EH (cell line): ENCODE measurements around the gene CDKN1C.

Experiments
- DNase-seq: peaks from one replicate; pipeline ENCODE4 v3.0.0-alpha.2; 2015; ENCODE audit warnings: low read depth

CDKN1C gene

GRCh38 chr11:2869561-2870427 lies 15.8 kb downstream of the CDKN1C start:
- no peak for DNase-seq

GRCh38 chr11:2869134-2869526 lies 16.4 kb downstream of the CDKN1C start:
- DNase-seq: no peak

GRCh38 chr11:2868506-2869133 lies 17.0 kb downstream of the CDKN1C start:
- no peak for DNase-seq

- no peak for DNase-seq
Observed at GRCh38 chr11:2867722-2868505, 17.7 kb downstream of the CDKN1C start.

- DNase-seq: no peak
Observed at GRCh38 chr11:2867142-2867541, 18.4 kb downstream of the CDKN1C start.

- no peak for DNase-seq
Observed at GRCh38 chr11:2865922-2866577, 19.5 kb downstream of the CDKN1C start.

- DNase-seq: no peak
Observed at GRCh38 chr11:2864901-2865300, 20.7 kb downstream of the CDKN1C start.

- no peak for DNase-seq
Observed at GRCh38 chr11:2863276-2863618, 22.3 kb downstream of the CDKN1C start.

GRCh38 chr11:2862395-2863275 lies 22.9 kb downstream of the CDKN1C start:
- DNase-seq: no peak

- peak; percentile 18 for DNase-seq
Observed at GRCh38 chr11:2860636-2861035, 24.9 kb downstream of the CDKN1C start.

- no peak for DNase-seq
Observed at GRCh38 chr11:2859699-2860037, 25.9 kb downstream of the CDKN1C start.

- no peak for DNase-seq
Observed at GRCh38 chr11:2858995-2859698, 26.4 kb downstream of the CDKN1C start.

- DNase-seq: no peak
Observed at GRCh38 chr11:2857918-2858317, 27.7 kb downstream of the CDKN1C start.

- no peak for DNase-seq
Observed at GRCh38 chr11:2857276-2857675, 28.3 kb downstream of the CDKN1C start.

- DNase-seq: no peak
Observed at GRCh38 chr11:2855162-2855561, 30.4 kb downstream of the CDKN1C start.

GRCh38 chr11:2853997-2854560 lies 31.5 kb downstream of the CDKN1C start:
- no peak for DNase-seq

- DNase-seq: no peak
Observed at GRCh38 chr11:2853401-2853800, 32.2 kb downstream of the CDKN1C start.

- no peak for DNase-seq
Observed at GRCh38 chr11:2849994-2850770, 35.4 kb downstream of the CDKN1C start.

- DNase-seq: no peak
Observed at GRCh38 chr11:2848497-2848896, 37.1 kb downstream of the CDKN1C start.

- DNase-seq: no peak
Observed at GRCh38 chr11:2847561-2847960, 38.0 kb downstream of the CDKN1C start.
